ENCODE data around the gene NRIP2.

Gene NRIP2

GRCh38 chr12:2804393-2805142 lies 30.3 kb downstream of the NRIP2 start:
- no peak for DNase-seq

- DNase-seq: no peak
These were observed 31.0 kb downstream of the NRIP2 start for GRCh38 chr12:2803635-2804392.

GRCh38 chr12:2801044-2801783 lies 33.6 kb downstream of the NRIP2 start:
- DNase-seq: no peak

DNA sequence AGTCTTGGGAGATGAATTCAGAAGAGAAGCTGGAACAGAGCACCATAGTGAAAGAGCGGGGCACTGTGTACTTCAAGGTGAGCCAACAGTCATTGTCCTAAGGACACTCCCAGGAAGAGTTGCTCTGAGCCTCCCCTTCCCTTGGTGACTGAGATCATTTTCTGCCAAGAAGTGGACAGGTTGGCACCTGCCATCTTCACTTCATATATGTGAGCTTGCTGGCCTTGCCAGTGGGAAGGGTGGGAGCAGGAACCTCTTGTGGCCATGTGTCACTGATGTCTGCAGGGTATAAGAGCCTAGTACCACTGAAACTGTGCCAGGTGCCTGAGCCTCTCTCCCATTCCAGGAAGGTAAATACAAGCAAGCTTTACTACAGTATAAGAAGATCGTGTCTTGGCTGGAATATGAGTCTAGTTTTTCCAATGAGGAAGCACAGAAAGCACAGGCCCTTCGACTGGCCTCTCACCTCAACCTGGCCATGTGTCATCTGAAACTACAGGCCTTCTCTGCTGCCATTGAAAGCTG lies 34.7 kb downstream of the NRIP2 start:
- no peak for DNase-seq

GRCh38 chr12:2797721-2798418 lies 37.0 kb downstream of the NRIP2 start:
- no peak for DNase-seq

GRCh38 chr12:2796187-2796666 lies 38.6 kb downstream of the NRIP2 start:
- no peak for DNase-seq

- DNase-seq: peak; percentile 82
These were observed 39.3 kb downstream of the NRIP2 start for GRCh38 chr12:2795291-2796186.

DNA sequence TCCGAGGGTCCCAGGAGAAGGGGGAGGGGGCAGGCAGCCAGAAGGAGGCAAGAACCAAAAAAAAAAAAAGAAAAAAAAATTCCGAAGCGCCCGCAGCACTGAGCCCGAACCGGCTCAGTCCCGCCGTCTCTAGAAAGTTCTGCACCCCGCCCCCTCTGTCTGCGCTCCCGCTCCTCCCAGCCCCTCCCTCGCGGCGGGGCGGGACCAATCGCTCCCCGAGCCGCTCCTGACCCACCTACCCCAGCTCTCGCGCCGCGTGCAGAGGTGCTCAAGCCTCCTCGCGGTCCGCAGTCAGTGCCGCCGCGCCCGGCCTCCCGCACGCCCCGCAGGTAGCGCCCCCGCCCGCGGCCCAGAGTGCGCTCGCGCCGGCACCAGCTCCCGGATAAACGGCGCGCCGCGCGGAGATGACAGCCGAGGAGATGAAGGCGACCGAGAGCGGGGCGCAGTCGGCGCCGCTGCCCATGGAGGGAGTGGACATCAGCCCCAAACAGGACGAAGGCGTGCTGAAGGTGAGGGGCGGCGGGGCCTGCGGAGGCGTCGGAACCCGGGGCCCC lies 40.0 kb downstream of the NRIP2 start, which contains the start of gene FKBP4:
Gene FKBP4 (plus strand): TSS at position 235 of the 554 bp plus-strand sequence. CDS start 170 bp downstream, at position 405.
- peak; percentile 93 for DNase-seq

GRCh38 chr12:2794191-2794735 lies 40.6 kb downstream of the NRIP2 start:
- DNase-seq: peak; percentile 45

GRCh38 chr12:2793561-2793960 lies 41.3 kb downstream of the NRIP2 start:
- DNase-seq: no peak

- DNase-seq: no peak
These were observed 41.9 kb downstream of the NRIP2 start for GRCh38 chr12:2792671-2793500.

DNA sequence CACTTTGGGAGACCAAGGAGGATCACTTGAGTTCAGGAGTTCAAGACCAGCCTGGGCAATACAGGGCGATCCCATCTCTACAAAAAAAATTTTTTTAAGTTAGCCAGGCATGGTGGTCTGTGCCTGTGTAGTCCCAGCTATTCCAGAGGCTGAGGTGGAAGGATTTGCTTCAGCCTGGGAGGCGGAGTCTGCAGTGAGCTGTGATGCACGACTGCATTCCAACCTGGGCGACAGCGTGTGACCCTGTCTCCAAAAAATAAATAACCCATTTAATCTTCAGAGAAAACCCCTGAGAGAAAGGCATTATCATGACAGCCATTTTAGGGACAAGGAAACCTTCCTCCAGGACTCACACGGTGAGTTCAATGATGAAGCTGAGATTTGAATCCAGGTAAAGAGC lies 43.7 kb downstream of the NRIP2 start:
- no peak for DNase-seq

DNA sequence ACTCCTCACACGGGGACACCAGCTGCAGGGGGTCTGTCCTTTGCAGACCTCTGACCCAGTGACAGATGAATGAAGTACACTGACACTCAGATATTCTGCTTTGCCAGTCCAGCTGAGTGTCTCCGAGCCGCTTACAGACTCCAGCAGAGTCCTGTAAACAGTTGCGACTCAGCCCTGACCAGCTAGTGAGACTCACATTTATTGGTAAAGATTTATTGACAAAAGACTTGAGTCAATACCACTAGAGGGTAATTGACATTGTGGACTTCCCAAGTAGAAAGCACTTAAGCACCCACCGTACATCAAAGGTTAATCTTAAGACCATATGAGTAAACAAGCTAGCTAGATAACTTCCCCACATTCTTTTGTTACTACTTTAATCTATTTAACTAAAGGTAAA lies 49.8 kb downstream of the NRIP2 start:
- no peak for DNase-seq

- peak; percentile 65 for DNase-seq
These were observed 50.8 kb downstream of the NRIP2 start for GRCh38 chr12:2783936-2784600.

- DNase-seq: no peak
These were observed 55.6 kb downstream of the NRIP2 start for GRCh38 chr12:2779281-2779680.

DNA sequence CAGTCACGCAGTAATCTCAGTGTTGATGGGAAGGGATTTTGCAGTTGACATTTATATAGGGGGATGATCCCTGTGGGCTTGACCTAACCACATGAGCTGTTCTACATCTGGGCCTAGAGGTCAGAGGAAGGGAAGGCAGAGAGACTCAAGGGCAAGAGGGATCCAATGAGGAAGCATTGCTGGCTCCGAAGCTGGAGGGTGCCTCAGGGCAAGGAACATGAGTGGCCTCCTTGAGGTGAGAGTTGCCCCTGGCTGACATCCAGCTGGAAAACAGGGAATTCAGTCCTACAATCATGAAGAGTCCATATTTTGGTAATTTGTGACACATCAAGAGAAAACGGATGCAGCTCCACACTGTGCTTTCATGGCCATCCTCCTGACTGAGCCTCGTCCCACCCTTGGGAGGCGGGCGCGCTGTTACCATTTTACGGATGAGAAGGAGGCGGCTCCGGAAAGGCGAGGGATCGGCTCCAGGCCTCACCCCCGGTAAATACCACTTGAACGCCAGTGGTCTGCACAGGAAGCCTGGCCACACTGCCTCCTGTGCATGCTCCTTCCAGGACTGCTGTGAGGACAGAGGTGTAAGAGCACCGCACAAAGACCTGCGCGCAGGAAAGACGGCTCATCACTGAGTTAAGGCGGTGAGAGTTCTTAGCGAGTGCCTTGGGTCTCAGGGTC lies 58.6 kb downstream of the NRIP2 start:
- DNase-seq: no peak

- DNase-seq: no peak
These were observed 59.4 kb downstream of the NRIP2 start for GRCh38 chr12:2775431-2775830.

Data from CD4-positive, alpha-beta T cell treated with Interleukin-17A for 4 hours (primary cell).